HG03039 (cell line): ENCODE results near the gene ADAMTS2.

Experiments
- ATAC-seq: cut with Tn5 transposase; IDR thresholded peaks from one replicate; pipeline ENCODE4 v1.9.1; 2021; ENCODE audit warnings: mild to moderate bottlenecking, moderate library complexity; ENCODE audit not compliant: unreplicated experiment

The ADAMTS2 gene

GRCh38 chr5:179149278-179149677 lies 196.0 kb downstream of the ADAMTS2 start:
- no peak for ATAC-seq

- ATAC-seq, result no peak
Observed at GRCh38 chr5:179148703-179149170, 196.5 kb downstream of the ADAMTS2 start.

GRCh38 chr5:179147991-179148702 lies 197.1 kb downstream of the ADAMTS2 start:
- ATAC-seq, result no peak

- ATAC-seq, result no peak
Observed at GRCh38 chr5:179146277-179146676, 199.0 kb downstream of the ADAMTS2 start.

- no peak for ATAC-seq
Observed at GRCh38 chr5:179143446-179143845, 201.8 kb downstream of the ADAMTS2 start.

- no peak for ATAC-seq
Observed at GRCh38 chr5:179142434-179143198, 202.6 kb downstream of the ADAMTS2 start.

- no peak for ATAC-seq
Observed at GRCh38 chr5:179141867-179142266, 203.4 kb downstream of the ADAMTS2 start.

- ATAC-seq, result no peak
Observed at GRCh38 chr5:179140293-179140692, 205.0 kb downstream of the ADAMTS2 start.

GRCh38 chr5:179139936-179140235 lies 205.4 kb downstream of the ADAMTS2 start:
- no peak for ATAC-seq

- ATAC-seq, result no peak
Observed at GRCh38 chr5:179139111-179139935, 205.9 kb downstream of the ADAMTS2 start.

- no peak for ATAC-seq
Observed at GRCh38 chr5:179138568-179138925, 206.7 kb downstream of the ADAMTS2 start.

GRCh38 chr5:179137643-179138567 lies 207.4 kb downstream of the ADAMTS2 start:
- ATAC-seq, result no peak

GRCh38 chr5:179137016-179137642 lies 208.1 kb downstream of the ADAMTS2 start:
- no peak for ATAC-seq

GRCh38 chr5:179135441-179136215 lies 209.6 kb downstream of the ADAMTS2 start:
- no peak for ATAC-seq

GRCh38 chr5:179135006-179135405 lies 210.3 kb downstream of the ADAMTS2 start:
- ATAC-seq, result no peak

GRCh38 chr5:179134511-179134910 lies 210.8 kb downstream of the ADAMTS2 start:
- no peak for ATAC-seq

GRCh38 chr5:179132586-179133355 lies 212.5 kb downstream of the ADAMTS2 start:
- ATAC-seq, result no peak

- ATAC-seq, result no peak
Observed at GRCh38 chr5:179131886-179132585, 213.2 kb downstream of the ADAMTS2 start.
